ENCODE results near the gene SLC34A1.

The SLC34A1 gene

DNA sequence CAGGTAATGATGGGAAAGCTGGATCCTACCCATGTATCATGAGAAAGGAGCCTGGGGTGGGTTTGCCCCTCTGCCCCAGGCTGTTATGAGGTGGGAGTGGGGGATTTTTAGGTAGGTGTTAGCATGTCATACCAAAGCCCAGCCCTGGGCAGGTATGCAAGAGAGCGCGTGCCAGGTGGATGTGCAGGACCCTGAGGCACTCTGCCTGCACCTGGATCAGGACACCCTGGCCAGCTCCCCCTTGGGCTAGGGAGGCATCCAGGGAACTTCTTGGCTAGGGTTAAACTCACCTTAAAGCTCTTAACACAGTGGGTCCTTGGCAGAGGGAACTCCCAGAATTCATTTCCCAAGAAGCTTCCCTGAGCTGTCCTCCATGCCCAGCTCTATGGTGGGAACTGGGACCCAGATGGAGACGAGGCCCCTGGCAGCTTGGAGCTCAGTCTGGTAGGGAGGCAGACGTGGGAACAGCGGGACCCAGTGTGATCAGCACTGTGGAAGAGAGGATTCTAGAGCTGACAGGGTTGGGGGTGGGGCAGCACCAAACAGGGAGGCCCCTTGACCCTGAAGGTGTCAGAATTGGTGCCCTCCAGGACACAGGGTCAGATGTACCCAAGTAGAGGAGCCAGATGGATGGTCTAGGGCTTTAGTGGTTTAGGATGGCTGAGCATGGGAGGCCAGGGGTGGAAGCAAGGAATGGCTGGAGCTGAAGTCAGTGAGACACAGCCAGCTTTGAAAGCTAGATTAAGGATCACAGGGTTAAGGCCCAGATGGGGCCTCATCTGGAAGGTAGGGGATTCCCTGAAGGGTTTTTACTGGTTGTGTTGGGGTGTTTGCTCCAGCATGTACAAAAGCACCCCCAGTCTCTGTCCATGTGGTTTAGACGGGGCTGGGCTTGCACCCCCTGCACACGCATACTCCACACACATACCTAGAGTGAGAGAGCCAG is 60.1 kb downstream of the SLC34A1 start:
- in situ Hi-C loops (cut with HindIII; ENCODE audit: low sequenced_read_pairs) = no loop called here

DNA sequence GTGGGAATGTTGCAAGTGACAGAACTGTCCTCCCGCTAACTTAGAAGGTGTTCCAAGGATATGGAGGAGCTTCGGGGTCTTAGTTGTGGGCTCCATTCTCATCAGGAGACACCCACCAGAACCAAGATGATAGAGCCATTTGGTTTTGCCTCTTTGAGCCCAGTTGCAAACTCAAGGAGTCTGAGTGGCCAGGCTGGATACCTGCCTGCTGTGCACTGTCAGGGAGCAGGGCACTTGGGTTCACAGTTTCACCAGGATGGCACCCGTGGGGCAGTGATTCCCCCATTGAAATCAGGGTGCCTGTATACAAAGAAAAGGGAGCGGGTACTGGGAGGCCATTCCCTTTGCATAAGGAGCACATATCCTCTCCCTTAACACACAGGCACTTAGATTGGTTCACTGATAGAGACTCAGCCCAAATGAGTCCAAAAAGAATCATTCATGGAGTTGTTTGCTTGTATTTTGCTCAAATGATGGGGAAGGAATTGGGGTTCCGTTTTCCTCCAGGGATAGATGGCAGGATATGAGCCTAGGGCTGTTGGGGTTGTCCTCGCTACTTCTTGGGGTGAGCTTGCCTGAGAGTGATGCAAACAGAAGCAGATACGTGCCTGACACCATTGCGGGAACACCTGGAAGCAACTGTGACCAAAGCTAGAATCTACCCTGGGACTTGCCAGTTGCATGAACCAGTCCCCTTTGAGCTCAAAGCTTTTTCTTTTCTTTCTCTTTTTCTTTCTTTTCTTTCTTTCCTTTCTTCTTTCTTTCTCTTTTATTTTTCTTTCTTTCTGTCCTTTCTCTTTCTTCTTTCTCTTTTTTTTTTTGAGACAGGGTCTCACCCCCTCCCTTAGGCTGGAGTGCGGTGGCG is 61.0 kb downstream of the SLC34A1 start:
- in situ Hi-C loops (cut with HindIII; ENCODE audit: low sequenced_read_pairs) = no loop called here

- in situ Hi-C loops (cut with HindIII; ENCODE audit: low sequenced_read_pairs) = no loop called here
Measured at GRCh38 chr5:177445917-177446199, 61.6 kb downstream of the SLC34A1 start.

GRCh38 chr5:177446200-177447065 is 62.2 kb downstream of the SLC34A1 start, which contains the start of gene PRR7:
PRR7 (plus strand) TSS chr5:177446814; CDS start chr5:177455068, 8,254 bp downstream.
- in situ Hi-C loops (cut with HindIII; ENCODE audit: low sequenced_read_pairs) = no loop called here

GRCh38 chr5:177447066-177447610 is 62.9 kb downstream of the SLC34A1 start:
- in situ Hi-C loops (cut with HindIII; ENCODE audit: low sequenced_read_pairs) = no loop called here

DNA sequence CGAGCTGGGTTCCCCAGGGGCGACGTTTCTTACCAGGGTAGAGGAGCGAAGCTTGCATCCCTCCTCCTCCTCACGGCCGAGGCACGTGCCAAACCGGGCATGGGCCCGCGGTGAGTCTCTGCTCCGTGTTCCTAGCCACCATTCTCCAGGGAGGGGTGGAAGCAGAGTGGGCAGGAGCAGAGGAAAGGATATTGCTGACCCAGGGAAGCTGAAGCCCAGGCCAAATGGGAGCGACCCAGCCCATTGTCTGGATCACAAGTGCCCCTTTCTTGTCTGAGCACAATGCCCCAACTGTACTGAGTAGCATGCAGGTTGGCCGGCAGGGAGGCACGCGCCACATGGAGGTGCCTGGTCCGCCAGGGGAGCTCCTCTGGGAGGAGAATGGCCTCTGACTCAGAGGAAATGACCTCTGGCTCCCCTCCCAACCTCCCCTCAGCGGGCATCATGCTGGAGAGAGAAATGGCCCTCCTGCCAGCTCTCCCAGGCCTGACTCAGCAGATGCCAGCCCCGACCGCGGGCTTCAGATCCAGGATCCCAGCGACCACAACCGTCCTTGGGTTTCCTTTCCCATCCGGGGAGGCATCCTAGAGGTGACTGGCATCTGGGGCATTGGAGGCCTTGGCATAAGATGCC is 63.5 kb downstream of the SLC34A1 start:
- in situ Hi-C loops (cut with HindIII; ENCODE audit: low sequenced_read_pairs) = no loop called here
